Measurements from ENCODE around the gene TSHZ2.

TSHZ2 gene

DNA sequence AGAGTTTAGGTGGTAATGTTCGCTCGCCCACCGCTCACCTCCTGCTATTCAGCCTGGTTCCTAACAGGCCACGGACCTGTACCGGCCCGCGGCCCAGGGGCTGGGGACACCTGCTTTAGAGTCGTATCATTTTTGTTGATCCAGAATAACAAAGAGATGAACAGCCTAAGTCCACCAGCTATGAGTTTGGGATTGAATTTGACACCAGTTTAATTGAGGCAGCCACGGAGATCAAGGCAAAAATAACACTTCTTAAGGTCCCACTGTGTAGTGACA is 108.5 kb downstream of the TSHZ2 start:
- H3K27ac ChIP-seq: no peak overlapping the region
- no peaks in the 10 kb centered on the region for H3K4me1 ChIP-seq (ENCODE audit: low read depth, poor library complexity, severe bottlenecking)

DNA sequence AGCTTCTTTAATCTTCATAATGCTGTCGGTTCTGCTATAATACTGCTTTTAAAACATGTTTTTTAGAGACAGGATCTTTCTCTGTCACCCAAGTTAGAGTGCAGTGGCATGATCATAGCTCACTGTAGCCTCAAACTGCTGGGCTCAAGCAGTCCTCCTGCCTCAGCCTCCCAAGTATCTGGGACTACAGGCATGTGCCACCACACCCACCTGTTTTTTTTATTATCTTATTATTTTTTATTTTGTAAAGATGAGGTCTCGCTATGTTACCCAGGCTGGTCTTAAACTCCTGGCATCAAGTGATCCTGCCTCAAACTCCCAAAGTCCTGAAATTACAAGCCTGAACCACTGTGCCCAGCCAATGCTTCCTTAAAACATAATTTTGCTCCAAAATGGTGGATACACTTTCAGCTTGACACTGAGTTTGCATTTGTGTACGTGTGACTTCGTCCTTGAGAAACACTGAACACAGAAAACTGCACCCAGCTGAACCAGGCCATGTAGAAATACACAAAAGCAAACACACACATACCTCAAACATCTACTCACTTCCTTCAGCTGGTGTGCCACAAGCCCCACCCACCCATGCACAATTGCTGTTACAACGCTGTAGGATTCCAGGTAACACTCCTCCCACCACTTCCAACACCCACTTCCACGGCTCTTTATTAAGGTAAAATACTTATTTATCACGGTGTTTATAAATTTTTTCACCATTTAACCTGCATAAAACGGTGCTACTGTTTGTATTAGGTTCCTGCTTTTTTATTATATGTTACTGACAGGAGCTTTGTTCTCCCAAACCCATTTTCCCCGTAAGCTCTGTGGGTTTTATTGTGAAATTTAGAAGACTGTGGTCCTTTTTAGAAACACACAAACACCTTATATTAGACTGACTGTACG is 109.1 kb downstream of the TSHZ2 start:
- Histone ChIP-seq H3K79me2 (ENCODE audit: insufficient read depth, low read depth) (no peaks in the 10 kb centered on the region), H3K4me1 (ENCODE audit: low read depth, poor library complexity, severe bottlenecking) (no peaks in the 10 kb centered on the region), H3K9ac (no peak overlapping the region), H3K4me2 (no peak overlapping the region), H3K27me3 (ENCODE audit: insufficient read depth, low read depth) (no peaks in the 10 kb centered on the region), H2AFZ (ENCODE audit: low read depth) (no peak overlapping the region), H3K36me3 (ENCODE audit: insufficient read depth) (no peaks in the 10 kb centered on the region), H3K27ac (no peak overlapping the region), H4K20me1 (ENCODE audit: insufficient read depth) (no peaks in the 10 kb centered on the region), H3K4me3 (IDR thresholded peaks at IDR 0.05; ENCODE audit: insufficient read depth, low read depth, low read length) (no peak overlapping the region)
- TF ChIP-seq, protein P1, sequence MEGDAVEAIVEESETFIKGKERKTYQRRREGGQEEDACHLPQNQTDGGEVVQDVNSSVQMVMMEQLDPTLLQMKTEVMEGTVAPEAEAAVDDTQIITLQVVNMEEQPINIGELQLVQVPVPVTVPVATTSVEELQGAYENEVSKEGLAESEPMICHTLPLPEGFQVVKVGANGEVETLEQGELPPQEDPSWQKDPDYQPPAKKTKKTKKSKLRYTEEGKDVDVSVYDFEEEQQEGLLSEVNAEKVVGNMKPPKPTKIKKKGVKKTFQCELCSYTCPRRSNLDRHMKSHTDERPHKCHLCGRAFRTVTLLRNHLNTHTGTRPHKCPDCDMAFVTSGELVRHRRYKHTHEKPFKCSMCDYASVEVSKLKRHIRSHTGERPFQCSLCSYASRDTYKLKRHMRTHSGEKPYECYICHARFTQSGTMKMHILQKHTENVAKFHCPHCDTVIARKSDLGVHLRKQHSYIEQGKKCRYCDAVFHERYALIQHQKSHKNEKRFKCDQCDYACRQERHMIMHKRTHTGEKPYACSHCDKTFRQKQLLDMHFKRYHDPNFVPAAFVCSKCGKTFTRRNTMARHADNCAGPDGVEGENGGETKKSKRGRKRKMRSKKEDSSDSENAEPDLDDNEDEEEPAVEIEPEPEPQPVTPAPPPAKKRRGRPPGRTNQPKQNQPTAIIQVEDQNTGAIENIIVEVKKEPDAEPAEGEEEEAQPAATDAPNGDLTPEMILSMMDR (conservative IDR thresholded peaks at IDR 0.05; ENCODE audit: low read depth, low read length): no peak

More for the DNA sequence above, 108.5 kb downstream of the TSHZ2 start:
- H3K4me2 ChIP-seq: no peak overlapping the region
- H3K79me2 ChIP-seq (ENCODE audit: insufficient read depth, low read depth): no peaks in the 10 kb centered on the region
- no peak overlapping the region for H3K9ac ChIP-seq
- no peaks in the 10 kb centered on the region for H3K27me3 ChIP-seq (ENCODE audit: insufficient read depth, low read depth)
- TF ChIP-seq, protein P1 (conservative IDR thresholded peaks at IDR 0.05; ENCODE audit: low read depth, low read length): no peak
- no peak overlapping the region for H3K4me3 ChIP-seq (IDR thresholded peaks at IDR 0.05; ENCODE audit: insufficient read depth, low read depth, low read length)
- no peaks in the 10 kb centered on the region for H4K20me1 ChIP-seq (ENCODE audit: insufficient read depth)
- no peak overlapping the region for H2AFZ ChIP-seq (ENCODE audit: low read depth)
- H3K36me3 ChIP-seq (ENCODE audit: insufficient read depth): no peaks in the 10 kb centered on the region

DNA sequence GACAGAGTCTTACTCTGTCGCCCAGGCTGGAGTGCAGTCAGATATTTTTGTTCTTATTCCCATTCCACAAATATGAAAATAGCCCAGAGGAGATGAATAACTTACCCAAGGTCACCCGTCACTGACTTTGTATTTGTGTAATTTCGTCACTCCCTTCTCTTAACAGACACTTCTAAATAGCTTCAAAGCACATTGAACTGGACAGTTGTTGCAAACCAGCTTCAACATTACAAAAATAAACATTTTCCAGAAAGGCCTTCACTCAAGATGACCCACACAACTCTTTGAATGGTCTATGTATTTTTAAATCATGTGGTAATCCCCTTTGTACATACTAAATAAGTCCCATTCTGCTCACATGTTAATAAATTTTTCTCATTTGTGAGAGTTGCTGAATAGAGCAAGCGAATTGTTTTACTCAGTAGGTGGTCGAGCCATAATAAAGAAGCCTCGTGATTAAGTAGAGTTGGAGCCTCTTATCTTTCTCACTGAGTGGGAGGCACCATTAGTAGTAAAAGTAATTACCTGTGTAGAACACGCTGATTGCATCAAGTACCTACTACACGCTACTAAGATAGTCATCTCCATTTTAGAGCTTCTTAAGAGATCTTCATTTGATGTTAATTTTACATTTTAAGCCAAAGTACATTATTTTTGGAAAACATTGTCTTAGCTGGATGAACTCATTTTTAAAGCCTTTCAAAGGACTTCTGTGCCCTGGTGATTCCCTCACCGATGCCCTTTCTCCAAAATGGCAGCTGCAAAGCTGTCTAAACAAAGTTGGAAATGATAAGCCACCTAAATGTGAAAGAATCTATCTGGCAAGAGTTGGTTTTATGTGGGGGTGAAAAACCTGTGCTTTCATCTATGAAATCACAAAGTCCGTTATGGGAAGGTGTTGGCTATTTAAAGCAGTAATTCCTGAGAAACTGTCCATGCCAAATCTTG is 110.0 kb downstream of the TSHZ2 start:
- Histone ChIP-seq H4K20me1 (ENCODE audit: insufficient read depth) (no peaks in the 10 kb centered on the region), H3K36me3 (ENCODE audit: insufficient read depth) (no peaks in the 10 kb centered on the region), H3K79me2 (ENCODE audit: insufficient read depth, low read depth) (no peaks in the 10 kb centered on the region), H3K27ac (no peak overlapping the region), H3K4me2 (no peak overlapping the region), H2AFZ (ENCODE audit: low read depth) (no peak overlapping the region), H3K9ac (no peak overlapping the region), H3K4me3 (IDR thresholded peaks at IDR 0.05; ENCODE audit: insufficient read depth, low read depth, low read length) (no peak overlapping the region), H3K4me1 (ENCODE audit: low read depth, poor library complexity, severe bottlenecking) (no peaks in the 10 kb centered on the region), H3K27me3 (ENCODE audit: insufficient read depth, low read depth) (no peaks in the 10 kb centered on the region)
- TF ChIP-seq, protein P1 (conservative IDR thresholded peaks at IDR 0.05; ENCODE audit: low read depth, low read length): no peak

DNA sequence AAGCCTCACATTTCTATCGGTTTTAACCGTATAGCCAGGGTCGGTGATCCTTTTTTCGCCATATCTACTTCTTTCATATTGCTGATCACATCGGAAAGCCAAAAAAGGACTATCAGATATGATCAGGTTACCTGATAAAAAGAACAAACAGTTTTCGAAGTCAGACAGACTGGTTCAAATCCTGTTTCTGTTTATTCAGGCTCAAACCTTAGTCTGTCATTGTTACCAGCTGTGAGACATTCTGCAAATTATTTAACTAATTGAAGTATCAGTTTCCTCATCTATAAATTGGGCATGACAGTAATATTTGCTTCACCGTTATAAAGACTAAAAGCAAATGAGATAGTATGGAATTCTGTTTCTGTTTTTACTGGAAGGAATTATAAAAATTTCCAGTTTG is 111.3 kb downstream of the TSHZ2 start:
- Histone ChIP-seq H2AFZ (ENCODE audit: low read depth) (no peak overlapping the region), H3K9ac (no peak overlapping the region), H4K20me1 (ENCODE audit: insufficient read depth) (no peaks in the 10 kb centered on the region), H3K4me2 (no peak overlapping the region), H3K36me3 (ENCODE audit: insufficient read depth) (no peaks in the 10 kb centered on the region), H3K79me2 (ENCODE audit: insufficient read depth, low read depth) (no peaks in the 10 kb centered on the region), H3K27ac (no peak overlapping the region), H3K4me1 (ENCODE audit: low read depth, poor library complexity, severe bottlenecking) (no peaks in the 10 kb centered on the region), H3K4me3 (IDR thresholded peaks at IDR 0.05; ENCODE audit: insufficient read depth, low read depth, low read length) (no peak overlapping the region), H3K27me3 (ENCODE audit: insufficient read depth, low read depth) (no peaks in the 10 kb centered on the region)
- TF ChIP-seq, protein P1 (conservative IDR thresholded peaks at IDR 0.05; ENCODE audit: low read depth, low read length): no peak
